GM12892 (cell line): ENCODE data around the gene OR52E5.

Experiments used
- DNase-seq: peaks from one replicate; pipeline ENCODE4 v3.0.0; 2011; ENCODE audit not compliant: insufficient read length
- FAIRE-seq: peaks from 2 replicates; lab custom pipeline; 2011; peaks lifted over from hg19 to GRCh38; lab: Jason Lieb, UNC
- POLR2A ChIP-seq: IDR thresholded peaks from 2 replicates; pipeline ENCODE4 v1.6.1; 2011; ENCODE audit warnings: low read depth, low read length, control low read depth
- POLR2AphosphoS5 ChIP-seq: IDR thresholded peaks from 2 replicates; pipeline ENCODE4 v1.6.1; 2011; ENCODE audit warnings: low read depth, low read length, control low read depth
- TAF1 ChIP-seq: IDR thresholded peaks from 2 replicates; pipeline ENCODE4 v1.6.1; 2011; ENCODE audit warnings: low read depth, mild to moderate bottlenecking, control low read depth, low read length, borderline replicate concordance

Gene OR52E5

DNA sequence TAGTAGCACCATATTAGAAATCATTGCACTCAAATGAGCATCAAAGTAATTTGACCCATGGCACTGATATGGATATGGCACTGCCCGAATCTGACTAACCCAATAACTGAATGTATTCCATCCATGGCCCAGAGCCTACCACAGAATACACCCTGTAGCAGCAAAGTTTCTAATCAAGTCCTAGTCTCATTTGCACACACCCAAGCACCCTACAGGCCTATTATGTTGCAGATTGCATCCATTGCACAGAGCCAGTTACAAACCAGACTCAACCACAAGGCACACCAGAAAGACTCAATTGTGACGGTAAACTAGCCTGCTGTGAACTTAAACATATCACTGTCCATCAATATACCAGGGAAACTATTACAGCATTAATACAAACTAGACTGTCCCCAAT, 6.5 kb downstream of the OR52E5 start:
- DNase-seq (no peak), FAIRE-seq (no peak)
- TF ChIP-seq TAF1 = no peak
- TF ChIP-seq POLR2AphosphoS5 = no peak
- TF ChIP-seq POLR2A = no peak

DNA sequence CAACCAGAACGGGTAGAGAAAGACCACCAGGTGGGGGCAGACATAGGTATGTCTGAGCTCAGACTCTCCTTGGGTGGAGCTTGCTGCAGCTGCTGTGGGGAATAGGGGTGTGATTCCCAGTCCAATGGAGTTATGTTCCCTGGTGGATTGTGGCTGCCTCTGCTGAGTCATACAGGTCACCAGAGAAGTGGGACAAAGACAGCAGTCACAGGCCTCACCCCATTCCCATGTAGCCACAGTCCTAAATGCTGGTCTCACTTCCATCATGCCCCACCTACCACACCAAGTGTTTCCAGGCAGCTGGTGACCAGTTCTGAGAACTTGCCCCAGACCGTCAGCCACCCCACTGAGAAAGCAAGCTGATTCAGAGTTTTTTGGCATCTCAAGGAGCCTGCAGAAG, 17.5 kb downstream of the OR52E5 start:
- FAIRE-seq (no peak), DNase-seq (no peak)
- no peak for TF ChIP-seq POLR2A

DNA sequence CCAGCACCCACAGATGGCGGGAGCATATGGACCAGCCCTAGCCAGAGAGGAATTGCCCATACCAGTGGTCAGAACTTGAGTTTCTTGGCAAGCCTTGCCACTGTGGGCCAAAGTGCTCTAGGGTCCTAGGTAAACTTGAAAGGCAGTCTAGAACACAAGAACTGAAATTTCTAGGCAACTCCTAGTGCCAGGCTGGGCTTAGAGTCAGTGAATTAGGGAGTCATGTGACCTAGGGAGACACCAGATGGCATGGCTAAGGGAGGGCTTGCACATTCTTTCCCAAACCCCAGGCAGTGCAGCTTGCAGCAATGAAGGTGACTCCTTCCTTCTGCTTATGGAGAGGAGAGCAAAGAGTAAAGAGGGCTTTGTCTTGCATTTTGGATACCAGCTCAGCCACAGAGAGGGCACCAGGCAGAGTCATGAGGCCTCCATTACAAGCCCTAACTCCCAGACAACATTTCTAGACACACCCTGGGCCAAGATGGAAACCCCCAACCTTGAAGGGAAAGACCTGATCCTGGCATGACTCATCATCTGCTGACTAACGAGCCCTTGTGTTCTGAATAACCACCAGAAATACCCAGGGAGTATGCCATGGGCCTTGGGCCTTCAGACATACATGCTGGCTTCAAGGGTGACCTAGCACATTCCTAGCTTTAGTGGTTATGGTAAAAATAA, 29.9 kb downstream of the OR52E5 start:
- TF ChIP-seq TAF1 (no peak), POLR2AphosphoS5 (no peak), POLR2A (no peak)
- DNase-seq = no peak
- peak; percentile 63 for FAIRE-seq

DNA sequence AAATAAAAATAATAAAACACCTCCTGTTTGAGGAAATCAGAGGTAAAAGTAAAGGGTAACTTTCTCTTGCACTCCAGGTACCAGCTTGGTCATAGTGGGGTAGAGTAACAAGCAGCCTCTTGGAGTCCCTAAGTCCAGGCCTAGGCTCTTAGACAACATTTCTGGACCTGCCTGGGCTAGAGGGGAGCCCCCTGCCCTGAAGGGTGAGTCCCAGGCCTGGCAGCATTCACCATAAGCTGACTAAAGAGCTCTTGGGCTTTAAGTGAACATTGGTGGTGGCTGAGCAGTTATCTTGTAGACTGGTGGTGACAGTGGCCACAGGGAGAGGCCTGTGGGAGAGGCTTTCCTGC, 30.4 kb downstream of the OR52E5 start:
- DNase-seq (no peak), FAIRE-seq (no peak)
- TF ChIP-seq TAF1 (no peak), POLR2A (no peak), POLR2AphosphoS5 (no peak)

DNA sequence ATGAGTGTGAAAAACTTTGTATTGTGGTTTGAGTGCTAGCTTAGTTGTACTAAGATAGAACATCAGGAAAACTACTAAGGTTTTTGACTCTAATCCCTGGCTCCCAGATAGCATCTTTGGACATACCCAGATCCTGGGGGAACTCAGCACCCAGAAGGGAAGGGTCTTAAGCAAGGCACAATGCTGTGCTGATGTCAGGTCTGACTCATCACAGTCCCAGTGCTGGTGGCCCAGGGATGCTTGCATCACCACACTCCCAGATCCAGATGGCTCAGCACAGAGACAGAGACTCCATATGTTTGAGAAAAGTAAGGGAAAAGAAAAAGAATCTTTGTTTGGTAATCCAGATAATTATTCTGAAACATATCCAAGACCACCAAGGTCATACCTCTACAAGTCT, 30.8 kb downstream of the OR52E5 start:
- FAIRE-seq = peak; percentile 5
- DNase-seq = no peak

DNA sequence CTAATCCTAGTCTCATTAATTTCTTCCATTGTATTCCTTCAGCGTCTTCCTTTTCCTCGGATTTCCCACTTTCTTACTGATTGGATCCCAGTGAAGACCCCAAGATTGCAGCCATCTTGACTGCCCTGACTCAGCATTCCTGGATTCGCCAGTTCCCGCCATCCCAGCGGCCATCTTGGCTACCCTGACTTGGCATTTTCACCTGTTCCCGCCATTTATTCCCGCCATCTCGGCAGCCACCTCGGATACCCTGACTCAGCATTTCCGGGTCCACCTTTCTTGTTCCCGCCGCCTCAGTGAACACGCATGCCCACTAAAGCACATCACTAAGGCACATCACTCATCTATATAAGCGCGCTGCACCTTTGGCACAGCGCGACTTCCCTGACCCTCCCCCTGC, 35.3 kb downstream of the OR52E5 start:
- FAIRE-seq (no peak), DNase-seq (no peak)
- TF ChIP-seq POLR2AphosphoS5 (no peak), POLR2A (no peak), TAF1 (no peak)

More for the DNA sequence above, 30.8 kb downstream of the OR52E5 start:
- TF ChIP-seq POLR2A (no peak), POLR2AphosphoS5 (no peak), TAF1 (no peak)

DNA sequence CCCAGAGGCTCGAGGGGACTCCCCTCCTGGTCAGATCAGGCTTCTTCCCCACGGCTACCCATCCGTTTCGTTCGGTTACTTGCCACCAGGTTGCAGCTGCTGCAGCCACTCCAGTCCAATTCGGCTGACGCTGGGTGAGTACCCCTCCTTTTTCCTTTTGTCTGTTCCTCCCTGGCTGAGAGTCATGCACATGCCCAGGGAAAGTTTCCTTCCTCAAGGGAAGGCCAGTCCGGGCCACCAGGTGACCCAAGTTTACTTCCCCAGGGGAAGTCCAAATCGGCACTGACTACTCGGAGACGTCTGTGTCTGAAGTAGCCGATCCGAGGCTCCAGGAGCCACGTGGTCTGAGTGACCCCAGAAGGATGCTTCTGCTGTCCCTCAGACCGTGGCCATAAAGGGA, 35.8 kb downstream of the OR52E5 start:
- no peak for TF ChIP-seq TAF1
- no peak for TF ChIP-seq POLR2AphosphoS5
- TF ChIP-seq POLR2A = no peak
- FAIRE-seq (no peak), DNase-seq (no peak)

DNA sequence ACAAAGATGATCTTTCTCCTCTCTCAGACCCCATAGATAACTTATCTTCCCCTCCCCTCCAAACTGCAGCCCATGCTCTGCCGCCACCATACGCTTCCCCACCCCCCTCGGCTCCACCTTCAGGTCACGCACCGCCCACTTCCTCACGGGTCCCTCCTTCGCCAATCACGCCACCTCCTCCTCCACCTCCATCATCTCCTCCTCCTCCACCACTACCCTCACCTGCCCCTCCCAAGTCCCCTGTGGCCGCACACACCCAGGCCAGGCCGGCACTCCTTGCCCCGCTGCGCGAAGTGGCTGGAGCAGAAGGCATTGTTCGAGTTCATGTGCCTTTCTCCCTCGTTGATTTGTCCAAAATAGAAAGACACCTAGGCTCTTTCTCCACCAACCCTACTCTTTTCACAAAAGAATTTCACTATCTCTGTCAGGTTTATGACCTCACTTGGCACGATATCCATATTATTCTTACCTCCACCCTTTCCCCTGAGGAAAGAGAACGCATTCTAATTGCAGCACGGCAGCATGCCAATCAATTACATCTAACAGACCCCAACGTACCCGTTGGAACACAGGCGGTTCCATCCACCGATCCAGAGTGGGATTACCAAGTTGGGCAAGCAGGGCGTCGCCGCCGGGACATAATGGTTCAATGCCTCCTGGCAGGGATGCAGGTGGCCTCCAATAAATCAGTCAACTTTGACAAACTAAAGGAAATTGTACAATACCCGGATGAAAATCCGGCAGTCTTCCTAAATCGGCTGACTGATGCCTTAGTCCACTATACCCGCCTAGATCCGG, 36.8 kb downstream of the OR52E5 start:
- no peak for TF ChIP-seq POLR2AphosphoS5
- no peak for TF ChIP-seq TAF1
- no peak for TF ChIP-seq POLR2A
- FAIRE-seq (no peak), DNase-seq (no peak)

DNA sequence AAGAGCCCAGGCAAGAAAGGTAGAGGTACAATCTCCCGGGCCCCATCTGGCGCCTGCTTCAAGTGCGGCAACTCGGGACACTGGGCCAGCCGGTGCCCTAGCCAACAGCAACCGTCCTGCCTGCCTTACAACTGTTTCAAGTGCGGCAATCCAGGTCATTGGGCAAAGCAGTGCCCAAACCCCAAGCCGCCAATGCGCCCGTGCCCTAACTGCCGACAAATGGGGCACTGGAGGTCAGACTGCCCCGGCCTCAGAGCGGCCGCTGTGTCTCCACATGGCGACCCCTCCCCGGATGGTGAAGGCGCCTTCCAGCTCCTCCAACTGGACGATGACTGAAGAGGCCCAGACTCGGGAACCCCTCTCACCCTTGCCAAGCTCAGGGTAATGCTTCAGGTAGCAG, 37.6 kb downstream of the OR52E5 start:
- FAIRE-seq (no peak), DNase-seq (no peak)
- no peak for TF ChIP-seq POLR2AphosphoS5
- no peak for TF ChIP-seq POLR2A
- no peak for TF ChIP-seq TAF1

DNA sequence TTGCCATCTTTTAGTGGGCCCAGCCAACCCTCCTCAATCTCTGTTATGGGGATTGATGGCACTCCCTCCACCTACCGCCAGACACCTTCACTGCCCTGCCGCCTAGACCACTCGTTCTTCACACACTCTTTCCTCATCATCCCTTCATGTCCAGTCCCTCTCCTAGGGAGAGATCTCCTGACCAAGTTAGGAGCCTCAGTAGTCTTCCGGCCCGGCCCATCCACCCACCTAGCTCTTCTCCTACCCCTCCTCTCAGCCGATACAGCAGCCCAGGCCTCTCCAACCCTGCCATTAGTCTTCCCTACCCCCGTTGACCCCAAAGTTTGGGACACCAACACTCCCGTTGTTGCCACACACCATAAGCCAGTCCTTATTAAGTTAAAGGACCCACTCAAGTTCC, 38.1 kb downstream of the OR52E5 start:
- FAIRE-seq = no peak
- TF ChIP-seq POLR2A (no peak), POLR2AphosphoS5 (no peak), TAF1 (no peak)
- no peak for DNase-seq

DNA sequence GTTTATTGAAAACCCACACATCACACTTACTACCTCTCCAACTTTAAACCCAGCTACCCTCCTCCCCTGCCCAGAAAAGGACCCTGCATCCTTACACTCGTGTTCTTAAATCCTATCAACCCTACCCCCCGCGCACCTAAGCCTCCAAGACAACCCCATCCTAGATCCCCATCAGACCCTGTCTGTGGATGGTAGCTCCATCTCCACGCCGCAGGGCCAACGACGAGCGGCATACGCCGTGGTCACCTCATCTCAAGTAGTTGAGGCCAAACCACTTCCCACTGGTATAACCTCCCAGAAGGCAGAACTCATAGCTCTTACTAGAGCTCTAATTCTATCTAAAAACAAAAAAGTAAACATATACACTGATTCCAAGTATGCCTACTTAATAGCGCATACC, 39.7 kb downstream of the OR52E5 start:
- no peak for DNase-seq
- TF ChIP-seq POLR2AphosphoS5 = no peak
- TF ChIP-seq POLR2A = no peak
- no peak for TF ChIP-seq TAF1
- FAIRE-seq = no peak

DNA sequence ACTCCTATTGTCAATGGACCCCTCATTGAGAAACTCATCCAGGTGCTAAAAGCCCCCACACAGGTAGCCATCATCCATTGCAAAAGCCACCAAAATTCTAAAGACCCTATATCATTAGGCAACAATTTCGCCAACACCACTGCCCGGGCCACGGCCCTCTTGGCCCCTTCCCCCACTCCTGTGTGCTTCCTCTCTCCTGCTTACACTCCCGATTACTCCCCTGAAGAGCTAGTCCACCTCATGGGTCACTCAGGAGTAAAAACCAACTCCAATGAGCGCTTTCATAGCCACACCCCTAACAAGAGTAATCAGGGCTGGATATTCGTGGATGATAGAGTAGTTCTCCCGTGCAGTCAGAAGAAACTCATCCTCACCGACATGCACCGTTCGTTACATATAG, 40.1 kb downstream of the OR52E5 start:
- no peak for TF ChIP-seq TAF1
- TF ChIP-seq POLR2AphosphoS5 = no peak
- TF ChIP-seq POLR2A = no peak
- FAIRE-seq (no peak), DNase-seq (no peak)
